Pancreas (tissue), 10 donors: ENCODE results near the gene BCAR3. TPM values are rescaled to one million over a fixed set of nuclear protein-coding genes. Genes with fewer than 3 reads are reported as not detected.
A peak's percentile ranks its signal among the peaks of the same experiment; 100 is the strongest.

Source experiments
- ATAC-seq, 4 donors: fragments of 200-7000 bp; cut with Tn5 transposase; one replicate each; pipeline versions ENCODE4 v1.8.0 to v1.9.1; 2020; ENCODE audit warnings: mild to moderate bottlenecking in 4 of 4, moderate library complexity in 4 of 4
- DNase-seq, 6 donors: peaks; one replicate each; pipeline ENCODE4 v3.0.0-alpha.2; 2020
- FAIRE-seq: peaks from 2 replicates; lab custom pipeline; 2012; peaks lifted over from hg19 to GRCh38; lab: Jason Lieb, UNC
- H3K27ac ChIP-seq, 4 donors: fragments of 200-600 bp; sonication (generic); 1 replicate in 3 of 4; 2 replicates in 1 of 4; pipeline versions ENCODE4 v1.5.0 to v1.8.0; 2020
- H3K27me3 ChIP-seq, 4 donors: fragments of 200-600 bp; one replicate each; pipeline ENCODE4 v1.8.0; 2021
- H3K36me3 ChIP-seq, 3 donors: fragments of 200-600 bp; sonication (generic) in 1 of 3; one replicate each; pipeline versions ENCODE4 v1.5.0 to v1.8.0; 2020 to 2021
- H3K4me1 ChIP-seq, 3 donors: fragments of 200-600 bp; one replicate each; pipeline ENCODE4 v1.8.0; 2021
- H3K4me3 ChIP-seq, 4 donors: fragments of 200-600 bp; sonication (generic) in 2 of 4; one replicate each; pipeline versions ENCODE4 v1.5.0 to v1.8.0; 2020 to 2021
- H3K9me3 ChIP-seq, 4 donors: fragments of 200-600 bp; one replicate each; pipeline ENCODE4 v1.8.0; 2021
- CTCF ChIP-seq, 4 donors: fragments of 200-600 bp; sonication (generic) in 3 of 4; IDR thresholded peaks; one replicate each; pipeline versions ENCODE4 v1.5.0 to v1.8.0; 2021; ENCODE audit warnings: antibody characterized with exemption in 4 of 4
- WGBS, 2 donors: extraction: QIAGEN DNeasy Blood & Tissue Kit; methylation state at CpG; one replicate each; pipeline ENCODE4 v1.1.7; 2013; 5-methylcytosine and 5-hydroxymethylcytosine counted together
- intact Hi-C, 3 donors: fragments of 100-400 bp; cut with DNase I; formaldehyde crosslinking; loops; one replicate each; pipeline versions ENCODE4 v1.11.1 to v1.14.2; 2022
- polyA plus RNA-seq, 2 donors: library from polyadenylated mRNA; stranded (reverse); fragments of 200-250 nt; gene quantifications; one replicate each; pipeline ENCODE4 v1.2.3, GENCODE V29; 2013
- total RNA-seq, 6 donors: library from RNA; stranded (reverse); fragmentation: NEBNext Ultra II Directional in 4 of 6; extraction: Animal tissue kit (Norgen Biotek cat#: 25700) in 4 of 6; gene quantifications; one replicate each; pipeline versions ENCODE4 v1.2.1 to v1.2.4, GENCODE V29; 2021 to 2023
- donor health status: healthy with polysubstance abuse.
- donor health status: DM: no; HTN: no; CAD: no; lungs with moderate emphysema.
- donor health status: DM: no; HTN: no; CAD: no.
- donor health status: control.
- donor health status: control.
- donor health status: Bipolar disorder and iron deficiency.
- donor health status: DM: yes; HTN: yes; CAD: no.
- donor health status: DM: no; HTN: no; CAD: no.
- donor health status: DM: no; HTN: no; CAD: no.
- donor health status: DM: yes; HTN: yes; CAD: no.

Gene BCAR3
- total and polyA plus RNA-seq, 8 donors = 2.4 to 8.2 (median 4.9) TPM

DNA sequence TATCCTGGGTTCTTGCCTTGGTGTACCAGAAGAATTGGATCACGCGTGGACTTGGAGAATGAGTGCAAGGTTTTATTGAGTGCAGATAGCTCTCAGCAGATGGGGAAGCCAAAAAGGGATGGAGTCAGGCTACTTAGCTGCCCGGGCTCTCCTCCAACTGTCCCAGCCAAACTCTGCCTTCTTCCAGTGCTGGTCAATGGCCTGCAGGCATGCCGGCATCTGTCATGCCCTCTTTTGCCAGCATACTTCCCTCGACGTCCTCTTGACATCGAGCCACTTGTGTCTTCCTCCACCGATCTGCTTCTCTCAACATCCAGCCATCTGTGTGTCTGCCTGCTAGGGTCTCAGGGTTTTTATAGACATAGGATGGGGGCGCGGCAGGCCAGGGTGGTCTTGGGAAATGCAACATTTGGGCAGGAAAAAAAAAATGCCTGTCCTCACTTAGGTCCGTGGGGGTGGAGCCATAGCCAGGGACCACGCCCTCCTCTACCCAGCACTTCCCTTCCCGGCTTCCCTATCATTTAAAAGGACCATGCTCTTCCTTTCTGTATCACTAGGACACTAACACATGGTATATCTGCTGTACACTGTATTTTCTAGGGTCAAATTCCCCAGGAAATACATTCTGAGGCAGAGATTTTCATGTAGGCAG is 47.0 kb upstream of the BCAR3 start:
- Histone ChIP-seq H3K4me3 (no peak overlapping the region), H3K27me3 (no peaks in the 10 kb centered on the region), H3K4me1 (no peaks in the 10 kb centered on the region), H3K9me3 (no peaks in the 10 kb centered on the region), H3K27ac (no peak overlapping the region), H3K36me3 (no peaks in the 10 kb centered on the region)
- no peak for DNase-seq
- intact Hi-C loops = no loop called here
- FAIRE-seq = no peak
- no peak for TF ChIP-seq CTCF (IDR thresholded peaks at IDR 0.05)
- ATAC-seq = no peak
- 86 to 98% methylated on average over 13 of the region's 13 CpGs for WGBS, 2 donors

GRCh38 chr1:93723733-93724270 is 42.2 kb upstream of the BCAR3 start:
- intact Hi-C loops = no loop called here
- FAIRE-seq = no peak
- ATAC-seq = no peak

DNA sequence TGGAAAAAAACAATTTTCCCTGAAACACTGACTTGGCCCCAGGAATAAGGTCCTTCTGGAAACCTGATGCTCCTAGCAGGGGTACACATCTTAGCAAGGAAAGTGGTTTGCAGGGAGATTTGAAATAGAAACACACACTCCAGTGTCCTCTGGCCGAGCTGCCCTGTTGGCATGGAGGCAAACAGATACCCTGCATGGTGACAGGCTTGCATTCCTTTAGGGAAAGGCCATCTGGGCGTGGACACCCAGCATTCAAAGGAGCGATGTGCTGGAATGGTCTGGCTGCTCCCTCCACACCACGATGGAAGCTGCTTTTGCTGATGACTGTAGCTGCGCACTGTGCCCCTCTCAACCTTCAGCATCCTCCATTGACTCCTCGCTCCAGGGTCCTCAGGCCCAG is 41.5 kb upstream of the BCAR3 start:
- ATAC-seq = peak in 1 of 4 donors; percentile 20
- no peak for TF ChIP-seq CTCF (IDR thresholded peaks at IDR 0.05)
- 85 to 88% methylated on average over 6 of the region's 6 CpGs for WGBS, 2 donors
- intact Hi-C loops = no loop called here
- Histone ChIP-seq H3K27me3 (no peaks in the 10 kb centered on the region), H3K36me3 (no peaks in the 10 kb centered on the region), H3K9me3 (no peaks in the 10 kb centered on the region), H3K4me1 (no peaks in the 10 kb centered on the region), H3K4me3 (no peak overlapping the region), H3K27ac (no peak overlapping the region)
- no peak for FAIRE-seq
- DNase-seq = no peak

More at GRCh38 chr1:93723733-93724270, 42.2 kb upstream of the BCAR3 start:
- Histone ChIP-seq H3K4me1 (no peaks in the 10 kb centered on the region), H3K4me3 (no peak overlapping the region), H3K27ac (no peak overlapping the region), H3K9me3 (no peaks in the 10 kb centered on the region), H3K27me3 (no peaks in the 10 kb centered on the region), H3K36me3 (no peaks in the 10 kb centered on the region)
- no peak for DNase-seq
- TF ChIP-seq CTCF (IDR thresholded peaks at IDR 0.05) = no peak
- WGBS, 2 donors = 95 to 100% methylated on average over 5 of the region's 5 CpGs

- no peak overlapping the region for H3K4me3 ChIP-seq
- 42 to 48% methylated on average over 21 of the region's 21 CpGs for WGBS, 2 donors
- intact Hi-C loops = no loop called here
- no peaks in the 10 kb centered on the region for H3K9me3 ChIP-seq
- FAIRE-seq (no peak), ATAC-seq (peak; percentile 18 to 72 (median 44)), DNase-seq (no peak)
- H3K4me1 ChIP-seq = no peaks in the 10 kb centered on the region
- no peaks in the 10 kb centered on the region for H3K36me3 ChIP-seq
- no peaks in the 10 kb centered on the region for H3K27me3 ChIP-seq
- H3K27ac ChIP-seq = no peak overlapping the region
- TF ChIP-seq CTCF (IDR thresholded peaks at IDR 0.05) = no peak
These were observed 40.7 kb upstream of the BCAR3 start for GRCh38 chr1:93722081-93723031.
